Endothelial cell of umbilical vein (primary cell): ENCODE measurements around the gene IL1R1. TPM values are rescaled to one million over a fixed set of nuclear protein-coding genes. Genes with fewer than 3 reads are reported as not detected.

Experiments used
- BruUV-seq: library from RNA; stranded (reverse); fragments of 400-500 nt; replicated peaks from 2 replicates; lab custom pipeline; 2021; lab: Mats Ljungman, UMichigan
- CTCF ChIA-PET: fragments of 300-600, 350-600 bp; sonication (Branson Sonifier 250); formaldehyde crosslinking; loops from one replicate; lab custom pipeline; 2021; ENCODE audit warnings: antibody characterized with exemption, inconsistent platforms; lab: Charles Lee
- POLR2A ChIA-PET: fragments of 300-600, 350-600 bp; sonication (Branson Sonifier 250); formaldehyde crosslinking; loops from one replicate; lab custom pipeline; 2021; ENCODE audit warnings: antibody characterized with exemption, inconsistent platforms; lab: Charles Lee
- DNase-seq: peaks from one replicate; pipeline ENCODE4 v3.0.0-alpha.2; 2011; ENCODE audit warnings: low read depth, low spot score
- FAIRE-seq: peaks from 2 replicates; lab custom pipeline; 2011; peaks lifted over from hg19 to GRCh38; lab: Jason Lieb, UNC
- H2AFZ ChIP-seq: 2 replicates; pipeline ENCODE4 v1.6.0; 2012; ENCODE audit warnings: low read depth, low read length, control low read depth, inconsistent platforms
- H3K27ac ChIP-seq: 2 replicates; pipeline ENCODE4 v1.5.1; 2011; ENCODE audit warnings: low read depth, mild to moderate bottlenecking, control low read depth, low read length, moderate library complexity; ENCODE audit not compliant: insufficient read depth
- H3K27me3 ChIP-seq, 2 experiments: 2 replicates each; pipeline versions ENCODE4 v1.6.0 to v1.6.1; 2011; ENCODE audit warnings: low read length in 2 of 2, mixed read lengths in 1 of 2; ENCODE audit not compliant: control insufficient read depth in 2 of 2, insufficient read depth in 2 of 2
- H3K36me3 ChIP-seq, 2 experiments: 2 replicates in 1 of 2; 3 replicates in 1 of 2; pipeline ENCODE4 v1.5.1; 2011; ENCODE audit warnings: low read length in 2 of 2, mild to moderate bottlenecking in 1 of 2, moderate library complexity in 1 of 2; ENCODE audit not compliant: control insufficient read depth in 2 of 2, insufficient read depth in 2 of 2; ENCODE audit errors: extremely low read depth in 1 of 2
- H3K4me1 ChIP-seq: 3 replicates; pipeline ENCODE4 v1.5.1; 2011; ENCODE audit warnings: mild to moderate bottlenecking, low read length; ENCODE audit not compliant: control insufficient read depth, insufficient read depth; ENCODE audit errors: extremely low read depth
- H3K4me2 ChIP-seq: 2 replicates; pipeline ENCODE4 v1.6.1; 2011; ENCODE audit warnings: low read length, control low read depth, mixed read lengths; ENCODE audit not compliant: insufficient read depth
- H3K4me3 ChIP-seq, 3 experiments: fragments of 200-600 bp in 1 of 3; sonication (generic), shearing (Covaris generic) in 1 of 3; replicated peaks in 1 of 3; 2 replicates each; pipeline ENCODE4 v1.5.1; 2011 to 2016; ENCODE audit warnings: control low read depth in 3 of 3, low read length in 3 of 3, mild to moderate bottlenecking in 2 of 3, inconsistent platforms in 1 of 3, low read depth in 1 of 3, moderate library complexity in 1 of 3; ENCODE audit not compliant: insufficient read depth in 1 of 3
- H3K79me2 ChIP-seq: 2 replicates; pipeline ENCODE4 v1.6.0; 2012; ENCODE audit warnings: low read length, inconsistent platforms; ENCODE audit not compliant: control insufficient read depth, insufficient read depth
- H3K9ac ChIP-seq: replicated peaks from 2 replicates; pipeline ENCODE3; 2011; ENCODE audit warnings: low read length, control low read depth; ENCODE audit not compliant: insufficient read depth; ENCODE audit errors: extremely low read depth
- H3K9me1 ChIP-seq: replicated peaks from 3 replicates; pipeline ENCODE4 v1.6.0; 2011; ENCODE audit warnings: mild to moderate bottlenecking, low read length; ENCODE audit not compliant: control insufficient read depth, insufficient read depth; ENCODE audit errors: extremely low read depth
- H3K9me3 ChIP-seq: replicated peaks from 2 replicates; pipeline ENCODE4 v1.5.1; 2012; ENCODE audit warnings: low read length, inconsistent platforms; ENCODE audit not compliant: control insufficient read depth, insufficient read depth
- H4K20me1 ChIP-seq: replicated peaks from 2 replicates; pipeline ENCODE3; 2011; ENCODE audit warnings: mild to moderate bottlenecking, low read length; ENCODE audit not compliant: control insufficient read depth, insufficient read depth; ENCODE audit errors: extremely low read depth
- EZH2 ChIP-seq: IDR thresholded peaks from 2 replicates; pipeline ENCODE4 v1.6.1; 2012; ENCODE audit warnings: borderline replicate concordance, low read depth, mild to moderate bottlenecking, moderate library complexity, low read length, inconsistent platforms; ENCODE audit not compliant: severe bottlenecking
- FOS ChIP-seq: IDR thresholded peaks from 2 replicates; pipeline ENCODE4 v1.6.1; 2011; ENCODE audit warnings: mild to moderate bottlenecking, low read length, moderate library complexity, borderline replicate concordance; ENCODE audit not compliant: insufficient read depth
- GATA2 ChIP-seq: IDR thresholded peaks from 2 replicates; pipeline ENCODE4 v1.7.0; 2011; ENCODE audit warnings: low read depth, mild to moderate bottlenecking, moderate library complexity, mixed read lengths, low read length; ENCODE audit not compliant: insufficient read length, insufficient read depth
- JUN ChIP-seq: IDR thresholded peaks from 2 replicates; pipeline ENCODE4 v1.6.1; 2011; ENCODE audit warnings: borderline replicate concordance, low read depth; ENCODE audit not compliant: insufficient read length, insufficient read depth
- MYC ChIP-seq: IDR thresholded peaks from one replicate; pipeline ENCODE4 v1.6.1; 2011; ENCODE audit warnings: mild to moderate bottlenecking, low read depth, low read length
- POLR2A ChIP-seq: IDR thresholded peaks from 2 replicates; pipeline ENCODE4 v1.6.1; 2012; ENCODE audit warnings: low read depth, mild to moderate bottlenecking, control low read depth, low read length
- POLR2AphosphoS5 ChIP-seq: IDR thresholded peaks from 2 replicates; pipeline ENCODE4 v1.6.1; 2012; ENCODE audit warnings: low read depth, mild to moderate bottlenecking, control low read depth, low read length, moderate library complexity; ENCODE audit not compliant: insufficient read depth
- dilution Hi-C: fragments of 300-500 bp; cut with MboI; formaldehyde crosslinking; loops from one replicate; pipeline ENCODE4 v1.15.0; 2019; ENCODE audit warnings: low sequenced_read_pairs; ENCODE audit not compliant: extremely low pct_ligation_motif_present
- intact Hi-C: fragments of 100-400 bp; cut with micrococcal nuclease; formaldehyde crosslinking; loops from one replicate; pipeline ENCODE4 v1.10.0; 2022
- polyA plus RNA-seq, 4 experiments: library from polyadenylated mRNA; depleted of rRNA in 3 of 4; stranded (reverse) in 3 of 4; unstranded in 1 of 4; fragments of >200 nt; gene quantifications; 2 replicates each; pipeline versions ENCODE4 v1.2.1 to v1.2.3, GENCODE V29; 2011 to 2012; ENCODE audit warnings: missing spikeins in 1 of 4
- total RNA-seq: library from RNA; stranded (reverse); gene quantifications from 2 replicates; pipeline ENCODE4 v1.2.3, GENCODE V29; 2021
- TF ChIP-seq, protein P1 (sequence below): IDR thresholded peaks from 2 replicates; pipeline ENCODE4 v1.6.1; 2011; ENCODE audit not compliant: insufficient read depth, insufficient read length
- TF ChIP-seq, protein P2 (sequence below), 2 donors: IDR thresholded peaks; 1 replicate in 1 of 2; 2 replicates in 1 of 2; pipeline ENCODE4 v1.5.1; 2011; ENCODE audit warnings: low read length in 2 of 2, mild to moderate bottlenecking in 2 of 2, moderate library complexity in 2 of 2, control low read depth in 1 of 2, inconsistent platforms in 1 of 2, low read depth in 1 of 2; ENCODE audit not compliant: insufficient read depth in 1 of 2; ENCODE audit errors: extremely low read depth in 1 of 2

Gene IL1R1
- total and polyA plus RNA-seq, 2 donors (not counting 3 experiments of a cell fraction or from before 2014, with no cell fraction given): 5.4 to 5.5 TPM

DNA sequence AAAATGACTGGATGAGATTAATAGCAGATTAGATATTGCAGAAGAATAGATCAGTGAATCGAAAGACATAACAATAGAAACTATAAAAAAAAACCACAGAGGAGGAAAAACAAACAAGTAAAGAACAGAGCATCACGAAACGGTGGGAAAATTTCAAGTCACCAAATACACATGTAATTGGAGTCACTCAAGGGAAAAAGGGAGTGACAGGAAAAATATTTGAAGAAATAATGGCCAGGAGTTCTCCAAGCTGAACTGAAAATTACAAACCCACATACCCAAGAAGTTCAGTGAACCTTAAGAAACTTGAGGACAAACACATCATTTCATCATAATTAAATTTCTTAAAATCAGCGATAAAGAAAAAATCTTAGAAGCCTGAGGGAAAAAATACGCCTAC, 11.0 kb upstream of the IL1R1 start:
- intact Hi-C loops (no loop called here), dilution Hi-C loops (no loop called here)
- peaks cover 10% of the 10 kb centered on the region for H3K4me1 ChIP-seq
- H3K79me2 ChIP-seq: no peaks in the 10 kb centered on the region
- DNase-seq: no peak
- no peaks in the 10 kb centered on the region for H3K9me3 ChIP-seq
- FAIRE-seq: no peak
- POLR2A ChIA-PET: no interaction called here
- no peaks in the 10 kb centered on the region for H4K20me1 ChIP-seq
- H3K9ac ChIP-seq: no peak overlapping the region
- no peak overlapping the region for H2AFZ ChIP-seq
- H3K27ac ChIP-seq: no peak overlapping the region
- no peak overlapping the region for H3K4me3 ChIP-seq
- H3K4me2 ChIP-seq: no peak overlapping the region
- H3K27me3 ChIP-seq: no peaks in the 10 kb centered on the region
- BruUV-seq: no TSS peak
- CTCF ChIA-PET: interaction anchor here (1.7 kb wide), 1 partner anchor 10 kb away, joined by 4 read pairs; no protein-coding TSS in a partner anchor
- H3K36me3 ChIP-seq: no peaks in the 10 kb centered on the region
- no peaks in the 10 kb centered on the region for H3K9me1 ChIP-seq
- no peak for TF ChIP-seq MYC
- no peak for TF ChIP-seq POLR2A
- no peak for TF ChIP-seq GATA2
- no peak for TF ChIP-seq FOS
- no peak for TF ChIP-seq EZH2
- TF ChIP-seq, protein P1, sequence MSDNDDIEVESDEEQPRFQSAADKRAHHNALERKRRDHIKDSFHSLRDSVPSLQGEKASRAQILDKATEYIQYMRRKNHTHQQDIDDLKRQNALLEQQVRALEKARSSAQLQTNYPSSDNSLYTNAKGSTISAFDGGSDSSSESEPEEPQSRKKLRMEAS: no peak
- TF ChIP-seq JUN: no peak
- TF ChIP-seq, protein P2, sequence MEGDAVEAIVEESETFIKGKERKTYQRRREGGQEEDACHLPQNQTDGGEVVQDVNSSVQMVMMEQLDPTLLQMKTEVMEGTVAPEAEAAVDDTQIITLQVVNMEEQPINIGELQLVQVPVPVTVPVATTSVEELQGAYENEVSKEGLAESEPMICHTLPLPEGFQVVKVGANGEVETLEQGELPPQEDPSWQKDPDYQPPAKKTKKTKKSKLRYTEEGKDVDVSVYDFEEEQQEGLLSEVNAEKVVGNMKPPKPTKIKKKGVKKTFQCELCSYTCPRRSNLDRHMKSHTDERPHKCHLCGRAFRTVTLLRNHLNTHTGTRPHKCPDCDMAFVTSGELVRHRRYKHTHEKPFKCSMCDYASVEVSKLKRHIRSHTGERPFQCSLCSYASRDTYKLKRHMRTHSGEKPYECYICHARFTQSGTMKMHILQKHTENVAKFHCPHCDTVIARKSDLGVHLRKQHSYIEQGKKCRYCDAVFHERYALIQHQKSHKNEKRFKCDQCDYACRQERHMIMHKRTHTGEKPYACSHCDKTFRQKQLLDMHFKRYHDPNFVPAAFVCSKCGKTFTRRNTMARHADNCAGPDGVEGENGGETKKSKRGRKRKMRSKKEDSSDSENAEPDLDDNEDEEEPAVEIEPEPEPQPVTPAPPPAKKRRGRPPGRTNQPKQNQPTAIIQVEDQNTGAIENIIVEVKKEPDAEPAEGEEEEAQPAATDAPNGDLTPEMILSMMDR (IDR thresholded peaks at IDR 0.05; ENCODE audit: extremely low read depth in 1 of 2, insufficient read depth in 1 of 2, low read depth in 1 of 2, low read length in 2 of 2): no peak
- no peak for TF ChIP-seq POLR2AphosphoS5
